ENCODE data around the gene PEX5.

The PEX5 gene

GRCh38 chr12:7160183-7160582 is 29.3 kb upstream of the PEX5 start:
- no peak overlapping the region for H2AFZ ChIP-seq (ENCODE audit: low read length)
- no peak overlapping the region for H3K27ac ChIP-seq (ENCODE audit: low read depth, low read length, poor library complexity, severe bottlenecking)
- TF ChIP-seq EZH2 (IDR thresholded peaks at IDR 0.05; ENCODE audit: borderline replicate concordance, low read length) (no peak), CTCF (IDR thresholded peaks at IDR 0.05; ENCODE audit: low read length) (no peak)
- no peaks in the 10 kb centered on the region for H4K20me1 ChIP-seq (ENCODE audit: insufficient read depth, low read length)
- H3K4me1 ChIP-seq (ENCODE audit: insufficient read depth, low read length, severe bottlenecking) = no peaks in the 10 kb centered on the region
- H3K27me3 ChIP-seq (ENCODE audit: insufficient read depth, low read length) = no peaks in the 10 kb centered on the region; the same call in 1 of the 2 replicates
- no peaks in the 10 kb centered on the region for H3K9me3 ChIP-seq (ENCODE audit: low read length)
- H3K4me3 ChIP-seq (ENCODE audit: low read depth, low read length, poor library complexity, severe bottlenecking) = no peak overlapping the region
- no peaks in the 10 kb centered on the region for H3K9me2 ChIP-seq (ENCODE audit: low read depth, low read length)
- no peaks in the 10 kb centered on the region for H3F3A ChIP-seq (ENCODE audit: insufficient read depth, low read length)
- H3K79me2 ChIP-seq (ENCODE audit: insufficient read depth, low read length) = no peaks in the 10 kb centered on the region
- H3K36me3 ChIP-seq (ENCODE audit: insufficient read depth, low read length) = no peaks in the 10 kb centered on the region
- H3K4me2 ChIP-seq (ENCODE audit: low read length) = no peak overlapping the region
- H3K9ac ChIP-seq (ENCODE audit: low read length) = no peak overlapping the region

- Histone ChIP-seq H3F3A (ENCODE audit: insufficient read depth, low read length) (no peaks in the 10 kb centered on the region), H3K27ac (ENCODE audit: low read depth, low read length, poor library complexity, severe bottlenecking) (no peak overlapping the region), H3K9ac (ENCODE audit: low read length) (no peak overlapping the region), H3K9me2 (ENCODE audit: low read depth, low read length) (no peaks in the 10 kb centered on the region), H3K36me3 (ENCODE audit: insufficient read depth, low read length) (no peaks in the 10 kb centered on the region), H3K4me3 (ENCODE audit: low read depth, low read length, poor library complexity, severe bottlenecking) (no peak overlapping the region), H3K9me3 (ENCODE audit: low read length) (no peaks in the 10 kb centered on the region), H3K4me1 (ENCODE audit: insufficient read depth, low read length, severe bottlenecking) (no peaks in the 10 kb centered on the region), H3K27me3 (ENCODE audit: insufficient read depth, low read length) (no peaks in the 10 kb centered on the region; the same call in 1 of the 2 replicates), H4K20me1 (ENCODE audit: insufficient read depth, low read length) (no peaks in the 10 kb centered on the region), H3K79me2 (ENCODE audit: insufficient read depth, low read length) (no peaks in the 10 kb centered on the region), H3K4me2 (ENCODE audit: low read length) (no peak overlapping the region), H2AFZ (ENCODE audit: low read length) (no peak overlapping the region)
- no peak for TF ChIP-seq CTCF (IDR thresholded peaks at IDR 0.05; ENCODE audit: low read length)
These were observed 28.2 kb upstream of the PEX5 start for GRCh38 chr12:7161327-7161726.

GRCh38 chr12:7161811-7162210 is 27.7 kb upstream of the PEX5 start:
- no peak overlapping the region for H2AFZ ChIP-seq (ENCODE audit: low read length)
- no peaks in the 10 kb centered on the region for H4K20me1 ChIP-seq (ENCODE audit: insufficient read depth, low read length)
- H3K9ac ChIP-seq (ENCODE audit: low read length) = no peak overlapping the region
- no peaks in the 10 kb centered on the region for H3K36me3 ChIP-seq (ENCODE audit: insufficient read depth, low read length)
- no peaks in the 10 kb centered on the region for H3K9me3 ChIP-seq (ENCODE audit: low read length)
- no peaks in the 10 kb centered on the region for H3F3A ChIP-seq (ENCODE audit: insufficient read depth, low read length)
- H3K4me3 ChIP-seq (ENCODE audit: low read depth, low read length, poor library complexity, severe bottlenecking) = no peak overlapping the region
- no peaks in the 10 kb centered on the region; the same call in 1 of the 2 replicates for H3K27me3 ChIP-seq (ENCODE audit: insufficient read depth, low read length)
- H3K4me2 ChIP-seq (ENCODE audit: low read length) = no peak overlapping the region
- H3K27ac ChIP-seq (ENCODE audit: low read depth, low read length, poor library complexity, severe bottlenecking) = no peak overlapping the region
- H3K4me1 ChIP-seq (ENCODE audit: insufficient read depth, low read length, severe bottlenecking) = no peaks in the 10 kb centered on the region
- TF ChIP-seq EZH2 (IDR thresholded peaks at IDR 0.05; ENCODE audit: borderline replicate concordance, low read length) (no peak), CTCF (IDR thresholded peaks at IDR 0.05; ENCODE audit: low read length) (no peak)
- H3K79me2 ChIP-seq (ENCODE audit: insufficient read depth, low read length) = no peaks in the 10 kb centered on the region
- H3K9me2 ChIP-seq (ENCODE audit: low read depth, low read length) = no peaks in the 10 kb centered on the region
